GM04504 (cell line): ENCODE results near the gene EEF1A2.

Source experiments
- DNase-seq: peaks from one replicate; pipeline ENCODE4 v3.0.0-alpha.2; 2012; ENCODE audit warnings: low read depth

The EEF1A2 gene

GRCh38 chr20:63499338-63499969 lies 571 bp upstream of the EEF1A2 start:
- no peak for DNase-seq

- DNase-seq, result no peak
Measured at GRCh38 chr20:63497946-63498935, 642 bp downstream of the EEF1A2 start.

GRCh38 chr20:63497138-63497945 lies 1.5 kb downstream of the EEF1A2 start:
- no peak for DNase-seq

GRCh38 chr20:63496596-63497120 lies 2.2 kb downstream of the EEF1A2 start:
- no peak for DNase-seq

- no peak for DNase-seq
Measured at GRCh38 chr20:63495741-63496595, 2.9 kb downstream of the EEF1A2 start.

GRCh38 chr20:63495167-63495720 lies 3.6 kb downstream of the EEF1A2 start:
- DNase-seq, result no peak

- no peak for DNase-seq
Measured at GRCh38 chr20:63494420-63495166, 4.3 kb downstream of the EEF1A2 start.

GRCh38 chr20:63494084-63494419 lies 4.8 kb downstream of the EEF1A2 start:
- DNase-seq, result no peak

- no peak for DNase-seq
Measured at GRCh38 chr20:63493563-63494020, 5.3 kb downstream of the EEF1A2 start.

GRCh38 chr20:63492982-63493381 lies 5.9 kb downstream of the EEF1A2 start:
- DNase-seq, result no peak

- DNase-seq, result no peak
Measured at GRCh38 chr20:63492518-63492917, 6.4 kb downstream of the EEF1A2 start.

GRCh38 chr20:63491635-63492230 lies 7.2 kb downstream of the EEF1A2 start:
- no peak for DNase-seq

- no peak for DNase-seq
Measured at GRCh38 chr20:63491078-63491477, 7.8 kb downstream of the EEF1A2 start.

- no peak for DNase-seq
Measured at GRCh38 chr20:63490416-63490815, 8.5 kb downstream of the EEF1A2 start.

GRCh38 chr20:63488315-63489251 lies 10.3 kb downstream of the EEF1A2 start:
- DNase-seq, result no peak

- no peak for DNase-seq
Measured at GRCh38 chr20:63487781-63488241, 11.1 kb downstream of the EEF1A2 start.

- DNase-seq, result no peak
Measured at GRCh38 chr20:63487116-63487764, 11.6 kb downstream of the EEF1A2 start.

GRCh38 chr20:63486300-63486855 lies 12.5 kb downstream of the EEF1A2 start:
- no peak for DNase-seq
